NCI-H2107 treated with DMSO at 0.1 percent for 48 hours (cell line): ENCODE measurements around the gene HIGD1B.

ENCODE experiments used
- DNase-seq: peaks from one replicate; lab custom pipeline; 2025; ENCODE audit not compliant: unreplicated experiment; lab: John Stamatoyannopoulos, UW

Gene HIGD1B

GRCh38 chr17:44875761-44876160 lies 28.1 kb downstream of the HIGD1B start:
- no peak for DNase-seq

GRCh38 chr17:44877121-44877520 lies 29.4 kb downstream of the HIGD1B start:
- no peak for DNase-seq

GRCh38 chr17:44878627-44879221 lies 31.0 kb downstream of the HIGD1B start:
- no peak for DNase-seq

GRCh38 chr17:44879376-44879775 lies 31.7 kb downstream of the HIGD1B start:
- DNase-seq = no peak

- no peak for DNase-seq
These were observed 32.4 kb downstream of the HIGD1B start for GRCh38 chr17:44880062-44880461.

GRCh38 chr17:44881145-44881544 lies 33.5 kb downstream of the HIGD1B start:
- no peak for DNase-seq

GRCh38 chr17:44884941-44885340 lies 37.3 kb downstream of the HIGD1B start:
- no peak for DNase-seq

- DNase-seq = no peak
These were observed 39.3 kb downstream of the HIGD1B start for GRCh38 chr17:44887016-44887415.

- DNase-seq = no peak
These were observed 40.6 kb downstream of the HIGD1B start for GRCh38 chr17:44887971-44888954.

- no peak for DNase-seq
These were observed 41.3 kb downstream of the HIGD1B start for GRCh38 chr17:44889003-44889402.

GRCh38 chr17:44892250-44892649 lies 44.6 kb downstream of the HIGD1B start:
- DNase-seq = no peak

- DNase-seq = no peak
These were observed 47.0 kb downstream of the HIGD1B start for GRCh38 chr17:44894642-44895041.

GRCh38 chr17:44898768-44899073 lies 51.0 kb downstream of the HIGD1B start:
- DNase-seq = no peak

GRCh38 chr17:44899074-44899782 lies 51.5 kb downstream of the HIGD1B start, which contains the start of gene EFTUD2:
TSS of gene EFTUD2 (minus strand) at chr17:44899445. CDS start at chr17:44894521, 4,924 bp downstream.
- DNase-seq = peak; percentile 82
